ENCODE measurements around the gene RAMACL. TPM values are rescaled to one million over a fixed set of nuclear protein-coding genes. Genes with fewer than 3 reads are reported as not detected.
"Not testable (repeated sequence)": the region's sequence is repeated elsewhere in the genome, so short reads cannot be mapped to it uniquely, and the experiment has no call there.

Gene RAMACL
- 1 to 10 TPM in 1 of 2 donors, under 1 TPM in 1; 0.52 to 1.2 TPM for total RNA-seq

DNA sequence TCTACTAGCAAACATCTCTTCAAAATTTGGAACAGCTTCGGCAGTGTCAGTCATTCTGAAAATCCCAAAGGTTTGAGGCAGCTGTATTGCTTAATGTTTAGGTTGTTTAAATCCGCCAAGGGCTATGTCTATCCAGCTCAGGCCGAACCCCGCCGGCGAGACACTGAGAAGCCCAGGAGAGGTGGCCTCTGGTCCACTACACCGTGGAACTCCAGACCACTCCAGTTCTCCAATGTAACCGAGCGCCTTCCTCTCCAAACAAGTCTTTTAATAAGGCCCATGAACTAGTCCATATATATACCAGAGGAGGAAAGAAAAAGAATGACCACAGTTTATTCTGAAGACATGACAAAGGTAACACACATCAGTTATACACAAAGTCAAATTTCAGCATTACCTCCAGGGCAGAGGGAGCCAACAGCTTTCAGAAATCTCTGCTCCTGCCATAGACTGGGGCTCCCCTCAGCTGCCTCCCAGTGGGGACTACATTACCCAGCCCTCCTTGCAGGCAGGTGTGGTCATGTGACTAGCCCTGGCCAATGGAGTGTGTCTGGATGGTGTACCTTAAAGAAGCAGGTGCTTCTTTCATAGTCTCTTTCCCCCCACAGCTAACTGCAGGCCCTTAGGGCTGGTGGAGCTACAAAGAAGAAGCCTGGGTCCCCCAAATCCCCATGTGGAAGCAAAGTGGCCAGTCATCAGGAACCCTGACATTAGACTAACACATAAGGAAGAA lies at the start of gene RAMACL:
Gene RAMACL, minus strand, starts transcription at position 255 of the 733 bp plus-strand sequence. Its CDS starts 201 bp downstream, at position 54.
- H3K9me3 Mint-ChIP-seq: no peaks in the 10 kb centered on the region
- no peaks in the 10 kb centered on the region for H3K36me3 Mint-ChIP-seq
- DNase-seq (ENCODE audit: low spot score in 2 of 2) (peak in 1 of 2 donors; percentile 39), ATAC-seq (peak; percentile 48 to 99)
- peak within 1 kb of the TSS in 1 of 2 donors; percentile 36 for H3K27ac Mint-ChIP-seq

DNA sequence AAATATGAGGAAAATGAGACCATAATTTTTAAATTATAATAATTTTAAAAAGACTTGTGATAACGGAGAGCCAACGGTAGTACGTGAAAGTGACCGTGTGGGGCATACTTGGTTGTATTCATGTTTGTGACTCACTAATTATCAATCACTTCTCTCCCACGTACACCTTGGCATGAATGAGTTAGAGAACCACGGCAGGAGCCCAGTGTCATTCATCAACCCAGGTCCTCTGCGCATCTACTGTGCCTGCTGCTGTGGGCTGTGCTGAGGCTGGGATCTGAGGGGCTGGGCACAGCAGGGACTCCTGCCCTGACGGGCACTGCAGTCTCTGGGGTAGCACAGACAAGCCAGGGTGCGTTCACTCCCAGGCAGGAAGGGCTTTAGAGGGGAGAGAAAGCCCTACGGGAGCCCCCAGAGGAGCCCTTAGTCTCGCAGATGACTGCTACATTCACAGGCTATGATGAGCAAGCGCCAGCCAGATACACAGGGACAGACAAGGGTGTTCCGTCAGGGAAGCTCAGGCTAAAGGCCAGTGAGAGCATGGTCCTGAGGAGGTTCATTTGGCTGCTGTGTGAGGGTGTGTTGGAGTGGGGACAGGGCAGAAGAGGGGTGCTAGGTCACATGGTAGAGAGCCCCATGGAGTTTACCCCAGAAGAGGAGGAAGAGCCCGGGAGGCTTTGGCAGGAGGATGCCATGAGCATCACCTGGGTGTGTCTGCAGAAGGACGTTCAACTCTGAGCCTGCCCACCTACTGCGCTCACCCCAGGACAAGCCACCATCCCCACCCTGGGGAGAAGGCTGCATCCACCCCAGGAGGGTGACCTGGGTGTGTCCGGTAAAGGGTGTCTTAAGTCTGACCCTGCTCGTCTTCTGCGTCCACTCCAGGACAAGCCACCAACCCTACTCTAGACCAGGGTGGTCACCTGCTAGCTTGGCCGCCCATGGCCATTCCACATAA lies 48.8 kb upstream of the RAMACL start:
- Mint-ChIP-seq H3K27ac (no peak overlapping the region), H3K36me3 (no peaks in the 10 kb centered on the region), H3K9me3 (no peaks in the 10 kb centered on the region)
- DNase-seq (ENCODE audit: low spot score in 2 of 2) (no peak), ATAC-seq (no peak)

DNA sequence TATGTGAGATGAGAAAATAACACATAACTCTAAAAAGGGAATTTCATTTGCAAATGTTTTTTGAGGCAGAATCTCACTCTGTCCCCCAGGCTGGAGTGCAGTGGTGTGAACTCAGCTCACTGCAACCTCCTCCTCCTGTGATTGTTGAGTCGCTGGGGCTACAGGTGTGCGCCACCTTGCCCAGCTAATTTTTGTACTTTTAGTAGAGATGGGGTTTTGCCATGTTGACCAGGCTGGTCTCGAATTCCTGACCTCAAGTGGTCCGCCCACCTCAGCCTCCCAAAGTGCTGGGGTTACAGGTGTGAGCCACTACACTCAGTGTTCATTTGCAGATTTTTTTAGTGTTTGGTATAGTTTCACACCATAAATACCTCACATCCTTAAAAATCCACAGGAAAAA lies 48.1 kb upstream of the RAMACL start:
- not testable (repeated sequence) for H3K27ac Mint-ChIP-seq; ATAC-seq; DNase-seq (ENCODE audit: low spot score in 2 of 2); H3K9me3 Mint-ChIP-seq; H3K36me3 Mint-ChIP-seq

DNA sequence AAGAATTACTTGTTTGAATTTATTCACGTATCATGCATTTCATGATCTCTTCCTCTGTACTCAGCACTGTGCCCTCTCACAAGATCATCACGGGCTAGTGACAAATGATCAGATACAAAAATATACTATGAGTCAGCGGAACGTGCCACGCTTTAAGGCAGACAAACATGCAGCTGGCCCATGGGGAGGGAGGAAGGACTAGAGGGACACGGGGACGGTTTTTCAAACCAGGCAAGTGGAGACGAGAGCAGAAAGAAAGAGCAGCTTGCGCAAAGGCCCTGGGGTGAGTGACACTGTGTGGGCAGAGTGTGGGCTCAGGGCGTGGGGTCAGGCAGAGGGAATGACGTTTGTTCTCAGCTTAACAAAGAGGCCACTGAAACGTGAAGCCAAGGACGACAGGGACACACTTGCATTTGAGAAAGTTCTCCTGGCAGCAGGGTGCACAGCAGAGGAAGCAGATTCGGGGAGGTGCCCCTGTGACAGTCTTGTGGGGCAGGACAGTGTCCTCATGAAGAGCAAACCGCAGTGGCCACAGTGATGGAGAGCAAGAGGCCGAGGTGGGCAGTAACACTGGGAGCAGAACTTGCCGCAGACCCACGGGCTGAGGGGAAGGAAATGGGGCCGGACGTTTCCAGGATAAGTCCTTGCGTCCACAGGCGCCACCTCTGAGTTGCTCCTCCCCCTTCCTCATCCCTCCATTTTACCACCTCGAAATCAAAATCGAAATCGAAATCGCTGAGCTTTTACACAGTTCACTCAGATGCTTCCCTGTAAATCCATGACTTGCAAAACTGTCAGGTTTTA lies 47.5 kb upstream of the RAMACL start:
- DNase-seq (ENCODE audit: low spot score in 2 of 2) (no peak), ATAC-seq (no peak)
- no peaks in the 10 kb centered on the region for H3K9me3 Mint-ChIP-seq
- no peaks in the 10 kb centered on the region for H3K36me3 Mint-ChIP-seq
- no peak overlapping the region for H3K27ac Mint-ChIP-seq

DNA sequence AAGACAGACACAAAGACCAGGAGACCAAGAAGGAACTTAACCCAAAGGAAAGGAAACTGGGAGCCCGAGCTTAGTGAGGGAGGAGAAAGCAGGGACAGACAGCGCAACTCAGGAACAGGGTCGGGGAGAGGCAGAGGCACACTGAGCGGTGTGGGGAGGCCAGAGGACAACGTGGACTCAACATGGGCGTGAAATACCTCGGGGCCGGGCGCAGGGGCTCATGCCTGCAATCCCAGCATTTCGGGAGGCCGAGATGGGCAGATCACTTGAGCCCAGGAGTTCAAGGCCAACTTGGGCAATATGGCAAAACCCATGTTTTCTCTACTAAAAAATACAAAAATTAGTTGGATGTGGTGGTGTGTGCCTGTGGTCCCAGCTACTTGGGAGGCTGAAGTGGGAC lies 46.3 kb upstream of the RAMACL start:
- ATAC-seq (no peak), DNase-seq (ENCODE audit: low spot score in 2 of 2) (no peak)
- Mint-ChIP-seq H3K9me3 (no peaks in the 10 kb centered on the region), H3K27ac (no peak overlapping the region), H3K36me3 (no peaks in the 10 kb centered on the region)

DNA sequence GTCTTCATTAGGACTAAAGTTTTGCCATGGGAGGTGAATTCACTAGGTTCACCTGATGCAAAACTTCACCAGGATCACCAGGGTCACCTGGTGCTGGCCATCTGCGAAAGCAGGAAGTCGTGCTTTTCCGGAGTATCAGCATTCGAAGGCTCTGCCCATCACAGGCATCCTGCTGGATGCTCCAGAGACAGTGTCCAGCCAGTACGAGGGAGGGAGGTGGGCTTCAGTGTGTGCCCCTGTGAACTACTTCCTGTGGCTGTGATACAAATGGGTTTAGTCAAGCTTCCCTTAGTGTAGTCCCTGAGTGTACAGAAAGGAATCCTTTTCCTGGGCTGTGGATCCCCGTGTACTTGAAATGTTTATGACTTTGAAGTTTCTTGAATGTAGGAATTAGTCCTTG lies 44.0 kb upstream of the RAMACL start:
- no peak for ATAC-seq

DNA sequence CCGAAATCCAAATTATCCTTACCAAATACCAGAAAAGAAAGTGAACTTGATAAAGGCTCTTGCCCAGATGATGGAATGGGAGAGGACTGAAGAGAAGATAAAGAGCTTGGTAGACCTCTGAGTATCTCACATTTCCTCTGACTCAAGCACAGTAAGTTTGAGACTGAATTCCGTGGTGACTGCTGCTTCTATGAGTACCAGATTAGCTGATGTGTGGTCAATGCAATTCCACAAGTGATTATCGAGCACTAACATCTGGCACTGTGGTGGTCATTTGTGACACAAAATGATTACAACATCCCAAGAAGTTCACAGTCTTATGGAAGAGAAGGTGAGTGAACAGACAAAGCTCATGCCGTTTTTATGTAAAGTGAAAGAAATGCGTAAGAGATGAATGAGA lies 43.1 kb upstream of the RAMACL start:
- DNase-seq (ENCODE audit: low spot score in 2 of 2) (no peak), ATAC-seq (no peak)
- Mint-ChIP-seq H3K36me3 (no peaks in the 10 kb centered on the region), H3K27ac (no peak overlapping the region), H3K9me3 (no peaks in the 10 kb centered on the region)

More for the DNA sequence above, 44.0 kb upstream of the RAMACL start:
- no peak for DNase-seq (ENCODE audit: low spot score in 2 of 2)
- H3K27ac Mint-ChIP-seq: no peak overlapping the region
- H3K9me3 Mint-ChIP-seq: no peaks in the 10 kb centered on the region
- H3K36me3 Mint-ChIP-seq: no peaks in the 10 kb centered on the region

DNA sequence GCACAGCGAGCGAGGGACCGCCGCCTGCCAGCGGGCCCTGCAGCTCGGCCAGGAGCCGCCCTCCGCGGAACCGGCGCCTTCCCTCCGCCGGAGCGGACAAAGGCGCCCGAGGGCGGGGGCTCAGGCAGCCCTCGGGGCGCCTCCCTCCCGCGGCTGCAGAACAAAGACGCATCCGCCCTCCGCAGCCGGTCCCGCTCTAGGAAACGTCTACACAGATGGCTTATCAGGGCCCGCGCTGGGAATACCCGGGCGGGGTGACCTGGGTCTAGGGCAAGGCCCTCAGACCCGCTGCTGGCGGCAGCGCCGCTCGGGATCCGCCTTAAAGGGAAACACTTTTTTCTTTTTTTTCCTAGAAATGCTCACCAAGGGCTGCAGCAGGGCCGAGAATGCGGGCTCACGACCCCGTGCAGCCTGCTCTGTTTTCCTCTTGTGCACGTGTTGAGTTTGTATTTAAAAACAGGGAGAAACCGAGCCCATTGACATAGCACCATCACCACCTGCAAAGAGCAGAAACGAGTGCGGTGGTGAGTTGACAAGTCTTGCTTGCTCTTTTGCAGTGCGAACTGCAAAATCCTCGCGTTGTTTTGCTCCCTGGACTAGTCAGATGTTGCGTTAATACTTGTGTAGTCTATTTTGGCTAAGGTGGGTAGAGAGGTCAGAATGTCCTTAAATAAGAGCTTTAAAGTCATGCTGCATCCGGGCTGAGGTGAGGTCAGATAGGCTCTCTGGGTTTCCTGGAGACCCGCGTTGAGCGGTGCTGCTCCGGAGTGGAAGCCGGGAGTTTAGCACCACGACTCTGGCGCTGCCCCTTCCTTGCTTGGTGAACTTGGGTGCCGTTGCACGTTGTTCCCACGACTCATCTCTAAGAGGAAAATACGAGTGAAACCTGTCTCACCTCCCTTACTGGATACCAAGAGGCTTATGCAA lies 41.7 kb upstream of the RAMACL start:
- no peaks in the 10 kb centered on the region for H3K9me3 Mint-ChIP-seq
- DNase-seq (ENCODE audit: low spot score in 2 of 2) (peak; percentile 44 to 70), ATAC-seq (peak; percentile 12 to 38)
- peak overlapping the region in 1 of 2 donors; percentile 50 for H3K27ac Mint-ChIP-seq
- no peaks in the 10 kb centered on the region for H3K36me3 Mint-ChIP-seq

DNA sequence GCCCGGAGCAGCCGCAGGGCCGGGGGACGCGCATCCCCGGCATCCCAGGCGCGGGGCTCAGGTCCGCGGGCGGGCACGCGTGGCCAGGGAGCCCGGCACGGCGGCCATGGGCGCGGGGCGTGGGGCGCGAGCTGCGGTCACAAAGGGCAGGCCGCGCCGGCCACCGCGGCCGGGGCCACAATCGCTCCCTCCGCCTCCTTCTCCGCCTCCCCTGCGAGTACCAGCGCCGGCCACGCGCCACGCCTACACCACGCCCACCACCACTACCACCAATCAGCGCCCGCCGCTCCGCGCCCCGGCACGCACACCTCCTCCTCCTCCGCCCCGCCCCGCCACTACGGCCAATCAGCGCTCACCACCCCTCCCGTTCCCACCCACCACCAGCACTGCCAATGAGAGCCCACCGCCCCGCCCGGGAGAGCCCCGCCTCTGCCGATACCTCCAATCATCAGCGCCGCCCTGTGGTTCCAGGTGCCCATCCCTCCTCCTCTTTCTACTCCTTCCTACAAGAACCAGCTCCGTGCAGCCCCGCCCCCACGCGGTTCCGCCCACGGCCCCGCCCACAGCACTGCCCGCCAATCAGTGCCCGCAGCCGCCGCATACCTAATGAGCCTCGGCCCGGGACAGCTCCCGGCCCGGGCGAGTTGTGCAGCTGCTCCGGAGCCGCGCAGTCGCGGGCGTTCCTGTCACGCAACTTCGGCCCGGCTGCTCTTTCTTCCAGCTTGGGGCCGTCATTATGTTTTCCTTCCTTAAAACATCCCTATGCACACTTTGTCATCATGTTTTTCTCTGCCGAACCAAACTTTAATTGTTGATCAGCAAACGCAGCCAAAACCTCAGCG lies 40.8 kb upstream of the RAMACL start, which contains the start of gene RPS6KA2:
Gene RPS6KA2, minus strand, starts transcription at position 219 of the 842 bp plus-strand sequence. CDS start 232 bp downstream, outside the sequence.
- H3K36me3 Mint-ChIP-seq: no peaks in the 10 kb centered on the region
- ATAC-seq (peak; percentile 89 to 91), DNase-seq (ENCODE audit: low spot score in 2 of 2) (peak; percentile 99 to 100)
- H3K27ac Mint-ChIP-seq: peak within 1 kb of the TSS in 1 of 2 donors; percentile 50
- no peaks in the 10 kb centered on the region for H3K9me3 Mint-ChIP-seq

DNA sequence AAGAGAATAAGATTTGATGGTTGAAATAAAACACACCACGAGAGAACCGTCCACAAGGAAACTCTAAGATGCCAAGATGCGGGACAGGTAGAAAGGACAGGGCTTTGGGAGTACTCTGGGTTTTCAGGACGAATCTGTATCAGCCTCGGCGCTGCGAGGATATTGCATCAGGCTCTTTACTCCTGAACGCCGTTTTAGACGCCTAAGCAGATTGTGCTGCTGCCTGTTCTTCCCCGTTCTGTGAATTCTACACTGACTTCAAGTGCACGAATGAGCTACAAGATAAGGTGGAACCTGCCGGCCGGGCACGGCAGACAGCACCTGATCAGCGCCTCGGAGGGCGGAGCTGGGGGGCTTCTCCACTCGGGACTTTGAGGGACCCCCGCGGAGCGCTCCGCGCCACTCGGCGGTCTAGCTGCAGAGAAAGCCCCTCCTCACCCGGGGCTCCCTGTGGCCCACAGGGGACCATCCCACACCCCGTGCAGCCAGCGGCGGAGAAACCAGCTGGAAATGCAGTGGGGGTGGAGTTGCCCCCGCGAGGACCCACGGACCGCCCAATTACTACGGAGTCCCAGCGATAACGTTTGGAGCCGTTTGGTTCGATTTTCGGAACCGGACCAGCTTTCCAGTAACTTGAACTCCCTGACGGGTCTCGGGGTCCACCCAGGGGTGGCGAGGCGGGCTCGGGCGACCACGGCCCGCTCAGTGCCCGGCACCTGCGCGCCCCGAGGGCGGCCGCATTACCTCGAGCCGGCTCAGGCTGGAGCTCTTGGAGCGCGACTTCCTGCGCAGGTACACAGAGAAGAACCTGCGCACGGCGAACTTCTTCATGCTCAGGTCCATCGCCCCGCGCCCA lies 39.9 kb upstream of the RAMACL start:
- Mint-ChIP-seq H3K9me3 (no peaks in the 10 kb centered on the region), H3K27ac (no peak overlapping the region), H3K36me3 (no peaks in the 10 kb centered on the region)
- ATAC-seq: no peak
- peak in 1 of 2 donors; percentile 21 for DNase-seq (ENCODE audit: low spot score in 2 of 2)

DNA sequence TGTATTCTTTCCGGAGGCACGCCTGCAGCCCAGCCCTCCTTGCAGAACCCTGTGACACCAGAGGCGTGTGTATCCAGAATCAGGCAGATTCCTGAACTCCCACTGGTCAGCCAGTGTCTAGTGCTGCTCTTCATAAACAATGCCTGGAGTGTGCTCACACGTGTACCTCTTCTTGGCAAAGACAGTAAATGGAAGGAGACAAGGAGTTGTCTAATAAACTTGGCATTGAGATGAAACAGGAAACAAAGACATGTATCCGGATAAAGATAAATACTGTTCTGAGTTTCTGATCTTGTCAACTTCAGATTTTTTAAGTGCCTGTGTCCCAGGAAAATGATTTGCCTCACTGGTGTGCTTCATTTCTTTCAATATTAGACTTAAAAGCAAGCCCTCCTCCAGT lies 38.9 kb upstream of the RAMACL start:
- Mint-ChIP-seq H3K9me3 (no peaks in the 10 kb centered on the region), H3K27ac (no peak overlapping the region), H3K36me3 (no peaks in the 10 kb centered on the region)
- ATAC-seq (no peak), DNase-seq (ENCODE audit: low spot score in 2 of 2) (no peak)

DNA sequence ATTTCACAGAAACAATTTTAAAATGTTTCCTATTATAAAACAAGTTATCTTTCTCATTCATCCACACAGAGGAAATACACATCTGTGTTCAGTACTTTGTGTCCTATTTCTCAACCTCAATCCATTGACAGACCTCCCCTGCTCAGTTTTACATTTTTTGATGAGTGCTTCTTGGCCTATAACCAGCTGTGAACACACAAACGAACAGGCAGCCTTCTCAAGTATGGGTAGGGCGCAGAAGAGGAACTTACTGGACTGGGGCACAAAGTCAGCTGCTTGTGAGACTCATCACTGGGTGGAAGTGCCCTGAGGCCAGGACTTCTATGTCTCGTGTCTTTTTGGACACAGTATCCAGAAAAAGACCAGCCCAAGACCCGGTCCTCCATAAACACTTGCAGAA lies 37.8 kb upstream of the RAMACL start:
- Mint-ChIP-seq H3K9me3 (no peaks in the 10 kb centered on the region), H3K36me3 (no peaks in the 10 kb centered on the region), H3K27ac (no peak overlapping the region)
- ATAC-seq (no peak), DNase-seq (ENCODE audit: low spot score in 2 of 2) (no peak)

DNA sequence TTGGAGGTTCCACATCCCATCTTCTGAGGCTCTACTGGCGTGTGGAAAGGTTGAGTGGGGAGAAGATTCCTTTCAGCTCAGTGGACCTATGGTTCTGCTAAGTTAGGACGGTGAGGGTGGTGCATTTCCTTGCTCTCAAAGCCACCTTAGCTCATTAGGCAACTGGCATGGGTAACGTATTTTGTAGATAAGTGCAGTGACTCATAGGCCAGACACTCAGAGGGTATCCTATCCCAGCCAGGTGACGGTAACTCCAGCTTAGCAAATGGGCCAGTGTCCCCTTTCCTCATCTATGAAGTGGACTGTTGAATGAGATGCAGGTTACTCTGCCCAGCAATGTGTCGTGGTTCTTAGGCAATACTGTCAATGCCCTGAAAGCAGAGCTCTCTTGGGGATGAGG lies 36.8 kb upstream of the RAMACL start:
- Mint-ChIP-seq H3K9me3 (no peaks in the 10 kb centered on the region), H3K27ac (no peak overlapping the region), H3K36me3 (no peaks in the 10 kb centered on the region)
- ATAC-seq: no peak
- DNase-seq (ENCODE audit: low spot score in 2 of 2): no peak

DNA sequence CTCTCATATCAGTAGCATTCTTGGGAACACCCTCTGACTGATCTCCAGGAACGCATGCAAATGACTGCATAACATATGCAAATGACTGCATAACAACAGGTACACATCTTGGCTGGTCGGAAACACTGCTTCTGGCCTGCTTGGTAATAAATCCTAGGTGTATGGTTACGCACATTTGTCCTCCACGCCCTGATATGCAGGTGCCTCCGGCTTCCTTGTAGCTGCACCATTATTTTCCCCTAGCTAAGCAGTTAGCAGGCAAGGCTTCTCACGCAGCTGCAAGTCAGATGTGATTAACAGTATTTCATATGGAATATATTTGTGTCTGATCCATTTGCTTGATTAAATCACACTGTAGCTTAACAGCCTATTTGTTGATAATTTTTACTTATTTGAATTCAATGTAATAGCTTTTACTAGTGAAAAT lies 34.6 kb upstream of the RAMACL start:
- ATAC-seq (no peak), DNase-seq (ENCODE audit: low spot score in 2 of 2) (no peak)
- H3K9me3 Mint-ChIP-seq: no peaks in the 10 kb centered on the region
- no peak overlapping the region for H3K27ac Mint-ChIP-seq
- no peaks in the 10 kb centered on the region for H3K36me3 Mint-ChIP-seq

Data from activated naive CD4-positive, alpha-beta T cell treated with anti-CD3 and anti-CD28 coated beads, Interleukin-2, amount 50 U/mL, for 72 hours (primary cell).